ENCODE measurements around the gene OGFOD3. TPM values are rescaled to one million over a fixed set of nuclear protein-coding genes. Genes with fewer than 3 reads are reported as not detected.

The OGFOD3 gene
- total and polyA plus RNA-seq, 2 donors (not counting 3 experiments of a cell fraction or from before 2014, with no cell fraction given) = 31.7 to 34.8 TPM

DNA sequence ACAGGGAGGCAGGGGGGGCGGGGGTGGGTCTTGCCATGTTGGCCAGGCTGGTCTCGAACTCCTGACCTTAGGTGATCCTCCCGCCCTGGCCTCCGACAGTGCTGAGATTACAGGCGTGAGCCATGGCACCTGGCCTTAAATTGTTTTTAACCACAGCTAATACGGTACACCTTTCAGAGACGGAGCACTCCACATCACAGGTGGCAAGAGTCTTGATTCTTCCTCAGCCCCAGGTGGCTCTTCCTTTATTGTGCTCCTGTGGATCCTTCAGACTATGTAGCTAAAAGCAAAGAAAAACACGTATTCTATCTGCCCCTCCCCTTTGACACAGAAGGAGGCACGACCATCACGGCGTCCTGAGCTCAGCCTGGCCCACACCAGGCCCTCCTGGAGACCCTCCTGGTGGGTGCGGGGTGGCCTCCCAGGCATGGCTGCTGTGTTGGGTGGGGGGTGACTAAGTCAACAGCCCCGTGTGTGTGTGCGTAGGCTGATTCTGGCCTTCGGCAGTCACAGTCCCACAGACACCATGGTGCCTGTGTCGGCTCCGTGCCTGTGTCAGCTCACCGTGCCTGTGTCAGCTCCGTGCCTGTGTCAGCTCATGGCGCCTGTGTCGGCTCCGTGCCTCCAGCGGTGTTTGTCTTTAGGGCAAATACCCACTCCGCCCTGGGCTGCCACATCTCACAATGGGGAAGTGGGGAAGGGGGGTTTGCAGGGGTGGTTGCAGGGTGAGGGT, 74.0 kb downstream of the OGFOD3 start:
- no peaks in the 10 kb centered on the region for H3K27me3 ChIP-seq (ENCODE audit: control insufficient read depth in 2 of 2, insufficient read depth in 2 of 2, low read length in 2 of 2)
- no peaks in the 10 kb centered on the region for H3K79me2 ChIP-seq (ENCODE audit: control insufficient read depth, insufficient read depth, low read length)
- no peaks in the 10 kb centered on the region for H3K9me3 ChIP-seq (replicated peaks; ENCODE audit: control insufficient read depth, insufficient read depth, low read length)
- TF ChIP-seq EZH2 (IDR thresholded peaks at IDR 0.05; ENCODE audit: borderline replicate concordance, low read depth, low read length, severe bottlenecking) = no peak
- no peak for TF ChIP-seq MYC (IDR thresholded peaks at IDR 0.05; ENCODE audit: low read depth, low read length)
- TF ChIP-seq, protein P1, sequence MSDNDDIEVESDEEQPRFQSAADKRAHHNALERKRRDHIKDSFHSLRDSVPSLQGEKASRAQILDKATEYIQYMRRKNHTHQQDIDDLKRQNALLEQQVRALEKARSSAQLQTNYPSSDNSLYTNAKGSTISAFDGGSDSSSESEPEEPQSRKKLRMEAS (IDR thresholded peaks at IDR 0.05; ENCODE audit: insufficient read depth, insufficient read length) = no peak
- TF ChIP-seq JUN (IDR thresholded peaks at IDR 0.05; ENCODE audit: borderline replicate concordance, insufficient read depth, insufficient read length, low read depth) = no peak
- TF ChIP-seq GATA2 (IDR thresholded peaks at IDR 0.05; ENCODE audit: insufficient read depth, insufficient read length, low read depth, low read length) = no peak
- no peak for TF ChIP-seq POLR2A (IDR thresholded peaks at IDR 0.05; ENCODE audit: low read depth, low read length)
- TF ChIP-seq FOS (IDR thresholded peaks at IDR 0.05; ENCODE audit: borderline replicate concordance, insufficient read depth, low read length) = no peak
- TF ChIP-seq POLR2AphosphoS5 (IDR thresholded peaks at IDR 0.05; ENCODE audit: insufficient read depth, low read depth, low read length) = no peak
- TF ChIP-seq, protein P2, sequence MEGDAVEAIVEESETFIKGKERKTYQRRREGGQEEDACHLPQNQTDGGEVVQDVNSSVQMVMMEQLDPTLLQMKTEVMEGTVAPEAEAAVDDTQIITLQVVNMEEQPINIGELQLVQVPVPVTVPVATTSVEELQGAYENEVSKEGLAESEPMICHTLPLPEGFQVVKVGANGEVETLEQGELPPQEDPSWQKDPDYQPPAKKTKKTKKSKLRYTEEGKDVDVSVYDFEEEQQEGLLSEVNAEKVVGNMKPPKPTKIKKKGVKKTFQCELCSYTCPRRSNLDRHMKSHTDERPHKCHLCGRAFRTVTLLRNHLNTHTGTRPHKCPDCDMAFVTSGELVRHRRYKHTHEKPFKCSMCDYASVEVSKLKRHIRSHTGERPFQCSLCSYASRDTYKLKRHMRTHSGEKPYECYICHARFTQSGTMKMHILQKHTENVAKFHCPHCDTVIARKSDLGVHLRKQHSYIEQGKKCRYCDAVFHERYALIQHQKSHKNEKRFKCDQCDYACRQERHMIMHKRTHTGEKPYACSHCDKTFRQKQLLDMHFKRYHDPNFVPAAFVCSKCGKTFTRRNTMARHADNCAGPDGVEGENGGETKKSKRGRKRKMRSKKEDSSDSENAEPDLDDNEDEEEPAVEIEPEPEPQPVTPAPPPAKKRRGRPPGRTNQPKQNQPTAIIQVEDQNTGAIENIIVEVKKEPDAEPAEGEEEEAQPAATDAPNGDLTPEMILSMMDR (IDR thresholded peaks at IDR 0.05; ENCODE audit: extremely low read depth in 1 of 2, insufficient read depth in 1 of 2, low read depth in 1 of 2, low read length in 2 of 2) = no peak
- dilution Hi-C loops (cut with MboI; ENCODE audit: extremely low pct_ligation_motif_present, low sequenced_read_pairs) (no loop called here), intact Hi-C loops (cut with micrococcal nuclease) (no loop called here)
- H3K9me1 ChIP-seq (replicated peaks; ENCODE audit: control insufficient read depth, extremely low read depth, insufficient read depth, low read length) = no peaks in the 10 kb centered on the region
- H4K20me1 ChIP-seq (replicated peaks; ENCODE audit: control insufficient read depth, extremely low read depth, insufficient read depth, low read length) = no peaks in the 10 kb centered on the region
- H3K4me3 ChIP-seq (replicated peaks in 1 of 3; ENCODE audit: insufficient read depth in 1 of 3, low read depth in 1 of 3, low read length in 3 of 3) = no peak overlapping the region
- ChIA-PET CTCF (interaction anchor here (1.6 kb wide), 1 partner anchor 8 kb away, joined by 5 read pairs; no protein-coding TSS in a partner anchor), POLR2A (no interaction called here)
- H2AFZ ChIP-seq (ENCODE audit: low read depth, low read length) = no peak overlapping the region
- H3K4me2 ChIP-seq (ENCODE audit: insufficient read depth, low read length) = no peak overlapping the region
- no peak overlapping the region for H3K9ac ChIP-seq (replicated peaks; ENCODE audit: extremely low read depth, insufficient read depth, low read length)
- no peaks in the 10 kb centered on the region for H3K36me3 ChIP-seq (ENCODE audit: control insufficient read depth in 2 of 2, extremely low read depth in 1 of 2, insufficient read depth in 2 of 2, low read length in 2 of 2)
- no TSS peak for BruUV-seq (replicated peaks)
- FAIRE-seq = no peak
- no peak overlapping the region for H3K27ac ChIP-seq (ENCODE audit: insufficient read depth, low read depth, low read length)
- DNase-seq (ENCODE audit: low read depth, low spot score) = no peak
- H3K4me1 ChIP-seq (ENCODE audit: control insufficient read depth, extremely low read depth, insufficient read depth, low read length) = no peaks in the 10 kb centered on the region

Data from endothelial cell of umbilical vein (primary cell).